IPS-NIHi7 (cell line): ENCODE data around the gene CHN1.

Experiments used
- DNase-seq: peaks from one replicate; pipeline ENCODE4 v3.0.0; 2012; ENCODE audit warnings: mixed read lengths; ENCODE audit errors: extremely low spot score

Gene CHN1

GRCh38 chr2:174768557-174768956 lies 236.6 kb downstream of the CHN1 start:
- no peak for DNase-seq

GRCh38 chr2:174766271-174766670 lies 238.9 kb downstream of the CHN1 start:
- DNase-seq = no peak

- DNase-seq = no peak
Measured at GRCh38 chr2:174765576-174765975, 239.6 kb downstream of the CHN1 start.

GRCh38 chr2:174764280-174765255 lies 240.6 kb downstream of the CHN1 start, which contains the start of gene CHRNA1:
CHRNA1 (minus strand) TSS chr2:174764472; CDS start chr2:174764394, 78 bp downstream.
- DNase-seq = no peak

GRCh38 chr2:174763780-174764179 lies 241.4 kb downstream of the CHN1 start:
- no peak for DNase-seq

- DNase-seq = no peak
Measured at GRCh38 chr2:174762464-174762863, 242.7 kb downstream of the CHN1 start.

- DNase-seq = no peak
Measured at GRCh38 chr2:174761837-174762236, 243.3 kb downstream of the CHN1 start.

- no peak for DNase-seq
Measured at GRCh38 chr2:174760845-174761473, 244.2 kb downstream of the CHN1 start.

GRCh38 chr2:174759381-174760065 lies 245.7 kb downstream of the CHN1 start:
- no peak for DNase-seq

- DNase-seq = no peak
Measured at GRCh38 chr2:174756743-174757142, 248.4 kb downstream of the CHN1 start.

- DNase-seq = no peak
Measured at GRCh38 chr2:174753038-174753633, 252.0 kb downstream of the CHN1 start.

GRCh38 chr2:174752403-174753037 lies 252.7 kb downstream of the CHN1 start:
- DNase-seq = no peak

GRCh38 chr2:174750923-174751441 lies 254.2 kb downstream of the CHN1 start:
- DNase-seq = no peak

- no peak for DNase-seq
Measured at GRCh38 chr2:174749793-174750192, 255.4 kb downstream of the CHN1 start.

GRCh38 chr2:174748948-174749347 lies 256.2 kb downstream of the CHN1 start:
- DNase-seq = peak; percentile 85
